Stimulated activated CD4-positive, alpha-beta T cell treated with anti-CD3 and anti-CD28 coated beads, TNF-alpha, amount 100 ng/mL, for 4 hours (primary cell): Measurements from ENCODE around the gene PARP15.
"Not testable (repeated sequence)": the region's sequence is repeated elsewhere in the genome, so short reads cannot be mapped to it uniquely, and the experiment has no call there.

Experiments
- DNase-seq, 3 experiments: peaks; one replicate each; pipeline ENCODE4 v3.0.0-alpha.2; 2020; ENCODE audit warnings: low read depth in 3 of 3

The PARP15 gene

GRCh38 chr3:122668930-122669730, 91.7 kb downstream of the PARP15 start:
- no peak for DNase-seq

GRCh38 chr3:122671553-122671952, 94.1 kb downstream of the PARP15 start:
- no peak for DNase-seq

GRCh38 chr3:122674339-122674738, 96.9 kb downstream of the PARP15 start:
- no peak for DNase-seq

- DNase-seq = no peak
Measured at GRCh38 chr3:122676759-122677158, 99.3 kb downstream of the PARP15 start.

GRCh38 chr3:122677216-122677615, 99.8 kb downstream of the PARP15 start:
- no peak for DNase-seq

- DNase-seq = no peak
Measured at GRCh38 chr3:122678506-122678905, 101.1 kb downstream of the PARP15 start.

- DNase-seq = peak; percentile 42 to 76 (median 65)
Measured at GRCh38 chr3:122679085-122679881, 101.8 kb downstream of the PARP15 start.

- no peak for DNase-seq
Measured at GRCh38 chr3:122679882-122680474, 102.5 kb downstream of the PARP15 start.

- peak; percentile 44 to 53 (median 49) for DNase-seq
Measured at GRCh38 chr3:122680475-122681283, 103.2 kb downstream of the PARP15 start, which contains the start of gene PARP14. PARP14 (plus strand) TSS chr3:122680839; CDS start chr3:122680884, 45 bp downstream.

- no peak for DNase-seq
Measured at GRCh38 chr3:122681284-122681973, 104.0 kb downstream of the PARP15 start.

- no peak for DNase-seq
Measured at GRCh38 chr3:122681974-122682409, 104.5 kb downstream of the PARP15 start.

- DNase-seq = not testable (repeated sequence)
Measured at GRCh38 chr3:122682778-122683411, 105.4 kb downstream of the PARP15 start.

- no peak for DNase-seq
Measured at GRCh38 chr3:122687298-122687697, 109.8 kb downstream of the PARP15 start.
